ENCODE data around the gene ADGRA1.

The ADGRA1 gene

GRCh38 chr10:133117036-133117687, 29.4 kb downstream of the ADGRA1 start:
- no peaks in the 10 kb centered on the region for H3K27me3 ChIP-seq (ENCODE audit: control insufficient read depth in 1 of 2, insufficient read depth in 2 of 2, low read length in 2 of 2)
- H3K27ac ChIP-seq (ENCODE audit: low read depth, low read length) = no peak overlapping the region
- no peak overlapping the region for H3K9ac ChIP-seq (ENCODE audit: low read depth in 1 of 2, low read length in 2 of 2)
- no peaks in the 10 kb centered on the region for H3K4me1 ChIP-seq (ENCODE audit: control insufficient read depth in 1 of 2, insufficient read depth in 2 of 2, low read length in 2 of 2)
- H3K4me3 ChIP-seq (ENCODE audit: low read depth in 1 of 2, low read length in 2 of 2) = no peak overlapping the region
- H3K9me3 ChIP-seq (ENCODE audit: control insufficient read depth in 1 of 2, low read length in 2 of 2) = peaks cover 0 to 3% of the 10 kb centered on the region in 2 donors
- no peaks in the 10 kb centered on the region for H3K36me3 ChIP-seq (ENCODE audit: control insufficient read depth in 1 of 2, insufficient read depth in 2 of 2, low read length in 2 of 2)

DNA sequence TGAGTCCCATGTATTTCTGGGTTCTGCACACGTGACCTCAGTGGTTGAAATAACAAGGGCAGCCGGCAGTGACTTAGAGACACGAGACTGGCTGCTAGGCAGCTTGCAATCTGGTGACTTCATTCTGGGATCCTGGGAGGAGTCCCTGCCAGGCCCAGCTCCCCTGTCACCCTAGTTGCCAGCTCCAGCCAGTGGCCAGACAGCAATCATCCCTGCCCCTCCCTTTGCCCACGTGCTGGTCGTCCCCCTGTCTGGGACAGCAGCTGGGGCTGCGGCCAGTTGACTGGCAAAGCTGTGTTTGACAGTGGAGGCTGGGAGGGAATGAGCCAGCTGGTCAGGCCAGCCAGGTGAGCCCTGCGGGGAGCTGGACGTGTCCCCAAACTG, 30.0 kb downstream of the ADGRA1 start:
- H3K27me3 ChIP-seq (ENCODE audit: control insufficient read depth in 1 of 2, insufficient read depth in 2 of 2, low read length in 2 of 2) = no peaks in the 10 kb centered on the region
- H3K36me3 ChIP-seq (ENCODE audit: control insufficient read depth in 1 of 2, insufficient read depth in 2 of 2, low read length in 2 of 2) = no peaks in the 10 kb centered on the region
- H3K4me1 ChIP-seq (ENCODE audit: control insufficient read depth in 1 of 2, insufficient read depth in 2 of 2, low read length in 2 of 2) = no peaks in the 10 kb centered on the region
- H3K4me3 ChIP-seq (ENCODE audit: low read depth in 1 of 2, low read length in 2 of 2) = no peak overlapping the region
- no peak overlapping the region for H3K9ac ChIP-seq (ENCODE audit: low read depth in 1 of 2, low read length in 2 of 2)
- no peak overlapping the region for H3K27ac ChIP-seq (ENCODE audit: low read depth, low read length)
- peaks cover 0 to 3% of the 10 kb centered on the region in 2 donors for H3K9me3 ChIP-seq (ENCODE audit: control insufficient read depth in 1 of 2, low read length in 2 of 2)

GRCh38 chr10:133121479-133121878, 33.8 kb downstream of the ADGRA1 start:
- H3K27me3 ChIP-seq (ENCODE audit: control insufficient read depth in 1 of 2, insufficient read depth in 2 of 2, low read length in 2 of 2) = peaks cover 0 to 7% of the 10 kb centered on the region in 2 donors
- H3K4me3 ChIP-seq (ENCODE audit: low read depth in 1 of 2, low read length in 2 of 2) = no peak overlapping the region
- H3K9me3 ChIP-seq (ENCODE audit: control insufficient read depth in 1 of 2, low read length in 2 of 2) = peaks cover 0 to 3% of the 10 kb centered on the region in 2 donors
- no peaks in the 10 kb centered on the region for H3K4me1 ChIP-seq (ENCODE audit: control insufficient read depth in 1 of 2, insufficient read depth in 2 of 2, low read length in 2 of 2)
- H3K27ac ChIP-seq (ENCODE audit: low read depth, low read length) = no peak overlapping the region
- no peak overlapping the region for H3K9ac ChIP-seq (ENCODE audit: low read depth in 1 of 2, low read length in 2 of 2)
- H3K36me3 ChIP-seq (ENCODE audit: control insufficient read depth in 1 of 2, insufficient read depth in 2 of 2, low read length in 2 of 2) = no peaks in the 10 kb centered on the region

DNA sequence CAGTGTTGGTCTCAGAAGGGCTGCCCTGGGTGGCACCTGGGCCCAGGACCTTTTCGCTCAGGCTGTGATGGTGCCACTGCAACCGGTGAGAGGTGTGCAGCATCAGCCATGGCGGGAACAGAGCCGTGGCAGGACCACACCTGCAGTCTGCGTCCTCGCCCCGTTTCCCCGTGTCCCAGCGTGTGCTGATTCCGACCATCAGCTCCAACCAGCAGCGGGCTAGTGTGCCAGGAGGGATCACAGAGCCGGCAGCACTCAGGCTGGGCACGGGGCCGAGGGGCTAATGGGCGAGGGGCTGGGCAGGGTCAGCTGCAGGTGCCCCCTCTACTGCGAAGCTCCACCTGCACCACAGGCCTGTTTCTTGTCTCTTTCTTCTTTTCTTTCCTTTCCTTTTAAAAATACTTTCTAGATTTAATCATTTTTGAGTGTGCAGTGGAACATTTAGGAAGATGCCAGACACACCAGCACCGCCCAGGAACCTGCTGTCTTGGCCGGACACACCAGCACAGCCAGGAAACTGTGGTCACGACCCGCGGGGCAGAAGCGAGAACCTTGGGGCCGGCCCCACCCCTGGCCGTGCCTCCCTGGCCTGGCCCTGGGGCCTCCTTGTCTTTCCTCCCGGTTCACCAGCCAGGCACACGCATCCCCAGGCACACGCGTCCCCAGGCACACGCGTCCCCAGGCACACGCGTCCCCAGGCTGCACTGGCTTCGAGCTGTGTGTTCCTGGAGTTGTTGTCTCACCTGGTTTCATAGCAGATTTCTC, 34.6 kb downstream of the ADGRA1 start:
- H3K4me1 ChIP-seq (ENCODE audit: control insufficient read depth in 1 of 2, insufficient read depth in 2 of 2, low read length in 2 of 2) = no peaks in the 10 kb centered on the region
- H3K36me3 ChIP-seq (ENCODE audit: control insufficient read depth in 1 of 2, insufficient read depth in 2 of 2, low read length in 2 of 2) = no peaks in the 10 kb centered on the region
- H3K27me3 ChIP-seq (ENCODE audit: control insufficient read depth in 1 of 2, insufficient read depth in 2 of 2, low read length in 2 of 2) = peaks cover 0 to 7% of the 10 kb centered on the region in 2 donors
- peaks cover 0 to 3% of the 10 kb centered on the region in 2 donors for H3K9me3 ChIP-seq (ENCODE audit: control insufficient read depth in 1 of 2, low read length in 2 of 2)
- H3K4me3 ChIP-seq (ENCODE audit: low read depth in 1 of 2, low read length in 2 of 2) = no peak overlapping the region
- H3K27ac ChIP-seq (ENCODE audit: low read depth, low read length) = no peak overlapping the region
- no peak overlapping the region for H3K9ac ChIP-seq (ENCODE audit: low read depth in 1 of 2, low read length in 2 of 2)

DNA sequence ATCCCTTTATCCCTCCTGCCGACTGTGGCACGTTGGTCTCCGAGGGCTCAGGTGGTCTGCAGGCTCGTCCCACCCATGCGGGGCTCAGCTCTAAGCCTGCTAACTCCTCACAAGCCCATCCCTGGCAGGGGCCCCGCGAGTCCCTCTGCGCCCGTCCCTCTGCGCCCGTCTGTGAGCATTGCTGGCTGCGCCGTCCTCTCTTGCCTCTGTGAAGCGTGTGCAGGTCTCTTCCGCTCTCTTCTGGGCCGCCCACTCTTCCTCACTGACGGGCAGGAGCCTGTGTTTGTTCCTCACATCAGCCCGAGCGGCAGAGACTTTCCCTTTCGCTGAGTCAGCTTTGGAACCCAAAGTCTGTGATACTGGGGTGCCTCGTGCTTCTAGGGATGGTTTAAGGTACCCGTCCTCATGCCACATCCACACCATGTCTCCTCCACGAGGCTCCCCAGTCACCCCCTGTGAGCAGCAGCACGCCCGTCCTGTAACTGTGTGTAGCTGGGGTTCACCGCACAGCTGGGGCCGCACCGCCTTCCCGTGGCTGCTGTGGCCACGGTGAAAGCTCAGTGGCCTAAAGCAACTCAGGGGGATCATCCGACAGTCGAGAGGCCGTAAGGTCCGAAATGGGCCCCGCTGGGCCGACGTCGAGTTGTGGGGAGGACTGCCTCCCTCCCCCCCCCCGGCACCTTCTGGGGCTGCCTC, 35.5 kb downstream of the ADGRA1 start:
- Histone ChIP-seq H3K27me3 (ENCODE audit: control insufficient read depth in 1 of 2, insufficient read depth in 2 of 2, low read length in 2 of 2) (peaks cover 0 to 7% of the 10 kb centered on the region in 2 donors), H3K4me3 (ENCODE audit: low read depth in 1 of 2, low read length in 2 of 2) (no peak overlapping the region), H3K9me3 (ENCODE audit: control insufficient read depth in 1 of 2, low read length in 2 of 2) (peaks cover 0 to under 1% of the 10 kb centered on the region in 2 donors), H3K9ac (ENCODE audit: low read depth in 1 of 2, low read length in 2 of 2) (no peak overlapping the region), H3K36me3 (ENCODE audit: control insufficient read depth in 1 of 2, insufficient read depth in 2 of 2, low read length in 2 of 2) (no peaks in the 10 kb centered on the region), H3K27ac (ENCODE audit: low read depth, low read length) (no peak overlapping the region), H3K4me1 (ENCODE audit: control insufficient read depth in 1 of 2, insufficient read depth in 2 of 2, low read length in 2 of 2) (no peaks in the 10 kb centered on the region)

DNA sequence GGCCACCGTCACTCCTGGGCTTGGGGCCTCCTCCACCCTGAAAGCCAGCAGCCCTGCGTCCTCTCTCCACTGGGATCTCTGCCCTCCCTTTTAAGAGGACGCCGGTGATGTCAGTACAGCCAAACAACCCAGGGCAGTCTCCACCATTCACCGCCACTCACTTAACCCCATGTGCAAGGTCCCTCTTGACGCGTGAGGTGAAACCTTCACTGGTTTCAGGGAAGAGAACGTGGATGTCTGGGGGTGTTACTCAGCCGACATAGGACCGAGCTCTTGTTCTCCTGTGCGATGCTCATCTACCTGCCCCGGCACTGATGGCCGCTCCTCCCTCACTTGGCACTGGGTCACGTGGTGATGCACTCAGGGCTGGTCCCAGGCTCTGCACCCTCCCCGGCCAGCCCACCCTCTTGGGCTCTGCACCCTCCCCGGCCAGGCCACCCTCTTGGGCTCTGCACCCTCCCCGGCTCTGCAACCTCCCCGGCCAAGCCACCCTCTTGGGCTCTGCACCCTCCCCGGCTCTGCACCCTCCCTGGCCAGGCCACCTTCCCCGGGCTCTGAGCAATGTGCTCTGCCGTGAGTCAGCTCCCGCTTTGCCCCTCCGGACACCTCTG, 36.1 kb downstream of the ADGRA1 start:
- H3K27me3 ChIP-seq (ENCODE audit: control insufficient read depth in 1 of 2, insufficient read depth in 2 of 2, low read length in 2 of 2) = peaks cover 0 to 7% of the 10 kb centered on the region in 2 donors
- H3K9me3 ChIP-seq (ENCODE audit: control insufficient read depth in 1 of 2, low read length in 2 of 2) = no peaks in the 10 kb centered on the region
- H3K4me3 ChIP-seq (ENCODE audit: low read depth in 1 of 2, low read length in 2 of 2) = no peak overlapping the region
- H3K36me3 ChIP-seq (ENCODE audit: control insufficient read depth in 1 of 2, insufficient read depth in 2 of 2, low read length in 2 of 2) = no peaks in the 10 kb centered on the region
- no peaks in the 10 kb centered on the region for H3K4me1 ChIP-seq (ENCODE audit: control insufficient read depth in 1 of 2, insufficient read depth in 2 of 2, low read length in 2 of 2)
- H3K27ac ChIP-seq (ENCODE audit: low read depth, low read length) = no peak overlapping the region
- H3K9ac ChIP-seq (ENCODE audit: low read depth in 1 of 2, low read length in 2 of 2) = no peak overlapping the region

DNA sequence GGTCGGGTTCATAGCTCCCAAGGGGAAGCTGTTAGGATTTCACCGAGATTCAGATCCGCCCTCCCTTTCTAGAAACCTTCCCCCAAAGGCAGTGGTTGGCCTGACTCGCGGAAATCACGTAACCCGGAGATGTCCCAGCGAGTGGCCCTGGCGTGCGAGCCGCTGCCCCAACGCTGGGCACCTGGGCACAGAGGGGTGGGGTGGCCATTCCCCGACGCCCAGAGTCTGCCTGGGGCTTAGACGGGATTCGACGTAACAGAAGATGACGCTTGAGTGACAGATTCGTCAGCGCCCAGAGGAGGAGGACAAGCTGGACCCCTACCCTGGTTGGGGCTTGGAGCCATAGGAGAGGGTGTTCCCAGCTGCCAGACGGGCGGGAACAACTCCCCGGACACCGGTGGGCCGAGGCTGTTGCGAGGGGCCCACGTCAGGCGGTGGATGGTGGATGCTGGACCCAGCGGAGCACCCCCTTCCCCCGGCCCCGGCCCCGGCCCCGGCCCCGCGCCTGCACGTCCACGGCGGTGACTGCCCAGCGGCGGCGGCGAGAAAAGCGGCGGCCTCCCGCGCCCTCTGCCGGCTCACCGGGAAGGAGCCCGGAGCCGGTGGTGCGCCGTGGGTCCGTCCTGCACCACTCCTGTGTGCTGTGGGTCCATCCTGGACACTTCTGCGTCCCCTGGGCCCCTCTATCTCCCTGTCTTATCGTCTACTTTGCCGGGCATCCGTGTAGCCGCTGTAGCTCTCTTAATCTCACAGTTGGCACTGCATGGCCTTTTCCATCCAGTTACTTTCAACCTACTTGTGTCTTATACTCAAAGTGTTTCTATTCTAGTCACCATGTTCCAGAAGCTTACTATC, 36.9 kb downstream of the ADGRA1 start:
- Histone ChIP-seq H3K9me3 (ENCODE audit: control insufficient read depth in 1 of 2, low read length in 2 of 2) (no peaks in the 10 kb centered on the region), H3K27me3 (ENCODE audit: control insufficient read depth in 1 of 2, insufficient read depth in 2 of 2, low read length in 2 of 2) (peaks cover 0 to 7% of the 10 kb centered on the region in 2 donors), H3K4me1 (ENCODE audit: control insufficient read depth in 1 of 2, insufficient read depth in 2 of 2, low read length in 2 of 2) (no peaks in the 10 kb centered on the region), H3K36me3 (ENCODE audit: control insufficient read depth in 1 of 2, insufficient read depth in 2 of 2, low read length in 2 of 2) (no peaks in the 10 kb centered on the region), H3K27ac (ENCODE audit: low read depth, low read length) (no peak overlapping the region), H3K9ac (ENCODE audit: low read depth in 1 of 2, low read length in 2 of 2) (no peak overlapping the region), H3K4me3 (ENCODE audit: low read depth in 1 of 2, low read length in 2 of 2) (no peak overlapping the region)

- peaks cover 0 to 7% of the 10 kb centered on the region in 2 donors for H3K27me3 ChIP-seq (ENCODE audit: control insufficient read depth in 1 of 2, insufficient read depth in 2 of 2, low read length in 2 of 2)
- no peaks in the 10 kb centered on the region for H3K9me3 ChIP-seq (ENCODE audit: control insufficient read depth in 1 of 2, low read length in 2 of 2)
- H3K27ac ChIP-seq (ENCODE audit: low read depth, low read length) = no peak overlapping the region
- no peaks in the 10 kb centered on the region for H3K36me3 ChIP-seq (ENCODE audit: control insufficient read depth in 1 of 2, insufficient read depth in 2 of 2, low read length in 2 of 2)
- no peak overlapping the region for H3K9ac ChIP-seq (ENCODE audit: low read depth in 1 of 2, low read length in 2 of 2)
- no peak overlapping the region for H3K4me3 ChIP-seq (ENCODE audit: low read depth in 1 of 2, low read length in 2 of 2)
- no peaks in the 10 kb centered on the region for H3K4me1 ChIP-seq (ENCODE audit: control insufficient read depth in 1 of 2, insufficient read depth in 2 of 2, low read length in 2 of 2)
These were observed 38.2 kb downstream of the ADGRA1 start for GRCh38 chr10:133125901-133126300.

- Histone ChIP-seq H3K4me1 (ENCODE audit: control insufficient read depth in 1 of 2, insufficient read depth in 2 of 2, low read length in 2 of 2) (no peaks in the 10 kb centered on the region), H3K9me3 (ENCODE audit: control insufficient read depth in 1 of 2, low read length in 2 of 2) (no peaks in the 10 kb centered on the region), H3K4me3 (ENCODE audit: low read depth in 1 of 2, low read length in 2 of 2) (no peak overlapping the region), H3K27ac (ENCODE audit: low read depth, low read length) (no peak overlapping the region), H3K9ac (ENCODE audit: low read depth in 1 of 2, low read length in 2 of 2) (no peak overlapping the region), H3K36me3 (ENCODE audit: control insufficient read depth in 1 of 2, insufficient read depth in 2 of 2, low read length in 2 of 2) (no peaks in the 10 kb centered on the region), H3K27me3 (ENCODE audit: control insufficient read depth in 1 of 2, insufficient read depth in 2 of 2, low read length in 2 of 2) (peaks cover 0 to 7% of the 10 kb centered on the region in 2 donors)
These were observed 38.9 kb downstream of the ADGRA1 start for GRCh38 chr10:133126431-133127290.

All from duodenal mucosa (tissue), 2 donors.